GM18861 (cell line): ENCODE results near the gene MTARC2.

Source experiments
- ATAC-seq: cut with Tn5 transposase; IDR thresholded peaks from one replicate; pipeline ENCODE4 v1.9.1; 2021; ENCODE audit not compliant: unreplicated experiment

MTARC2 gene

GRCh38 chr1:220797044-220797443 is 48.9 kb downstream of the MTARC2 start:
- ATAC-seq, result no peak

GRCh38 chr1:220797553-220797952 is 49.4 kb downstream of the MTARC2 start:
- no peak for ATAC-seq

DNA sequence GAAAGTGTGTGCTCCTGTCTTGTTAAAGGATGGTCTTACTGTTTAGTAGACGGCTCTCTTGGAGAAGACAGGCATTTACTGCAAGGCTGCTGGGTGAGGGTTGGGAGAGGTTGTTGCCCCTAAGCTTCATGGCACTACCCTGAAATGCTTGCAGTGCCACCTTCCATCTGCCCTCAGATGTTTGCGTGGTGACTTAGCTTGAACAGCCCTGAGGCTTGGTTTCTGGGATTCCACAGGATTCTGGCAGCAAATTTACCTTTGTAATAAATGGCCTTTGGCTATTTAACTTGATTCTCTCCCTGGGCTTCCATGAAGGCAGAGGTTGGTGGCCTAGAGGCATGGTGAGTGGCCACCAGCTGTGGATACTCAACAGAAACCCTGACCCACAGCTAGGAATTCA is 50.2 kb downstream of the MTARC2 start:
- ATAC-seq, result no peak

DNA sequence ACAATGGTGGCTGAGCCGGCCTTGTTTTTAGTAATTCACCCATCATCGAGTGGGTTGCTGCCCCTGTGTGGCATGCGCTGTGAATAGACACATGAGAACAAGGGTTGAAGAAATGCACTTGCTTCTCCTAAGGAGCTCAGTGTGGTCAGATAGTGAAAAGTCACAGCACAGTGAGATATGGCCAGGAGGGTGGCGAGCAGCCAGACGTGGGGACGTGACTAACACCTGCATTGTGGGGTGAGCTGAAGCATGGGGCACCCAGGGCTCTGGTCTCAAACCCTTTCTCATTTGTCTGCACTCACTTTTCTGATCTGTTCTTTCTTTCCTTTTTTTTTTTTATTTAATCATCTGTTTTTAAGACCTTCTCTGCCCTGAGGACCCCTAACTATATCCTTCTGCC is 52.1 kb downstream of the MTARC2 start:
- ATAC-seq, result no peak

- ATAC-seq, result no peak
Measured at GRCh38 chr1:220803401-220804201, 55.5 kb downstream of the MTARC2 start.

DNA sequence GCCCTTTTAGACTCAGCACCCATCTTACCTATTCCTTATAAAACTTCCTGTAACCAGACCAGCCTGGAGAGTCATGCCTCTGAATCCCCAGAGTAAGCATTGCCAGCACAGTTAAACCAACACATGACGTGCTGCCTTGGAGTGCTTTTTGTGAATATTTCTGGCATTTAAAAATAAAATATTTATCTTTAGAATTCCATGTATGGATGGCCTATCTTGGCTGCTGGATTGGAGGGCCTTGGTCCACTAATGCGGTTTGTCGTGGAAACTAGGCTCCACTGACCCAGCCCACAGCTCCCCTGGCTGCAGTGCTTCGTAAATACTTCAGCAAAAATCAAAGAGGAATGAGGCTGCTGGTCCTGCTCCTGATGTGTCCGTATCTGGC is 56.1 kb downstream of the MTARC2 start:
- ATAC-seq, result no peak

- ATAC-seq, result no peak
Measured at GRCh38 chr1:220806408-220806807, 58.3 kb downstream of the MTARC2 start.

DNA sequence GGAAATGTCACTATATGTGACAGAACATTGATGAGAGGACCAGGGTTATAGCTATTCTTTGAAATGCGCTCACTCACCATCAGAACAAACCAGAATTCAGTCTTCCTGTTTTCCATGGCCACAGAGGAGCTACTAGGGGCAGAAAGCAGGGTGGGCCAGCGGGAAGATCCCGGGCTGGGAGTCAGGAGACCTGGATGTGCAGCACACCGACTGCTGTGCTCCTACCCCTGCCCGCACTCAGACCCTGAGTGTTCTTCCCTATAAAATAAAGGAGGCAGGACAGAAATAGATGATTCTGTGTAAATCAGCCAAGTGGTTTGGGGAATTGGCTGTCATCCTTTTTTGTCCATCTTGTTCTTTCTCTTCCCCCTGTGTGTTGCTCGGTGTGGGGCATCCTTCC is 59.6 kb downstream of the MTARC2 start:
- no peak for ATAC-seq

DNA sequence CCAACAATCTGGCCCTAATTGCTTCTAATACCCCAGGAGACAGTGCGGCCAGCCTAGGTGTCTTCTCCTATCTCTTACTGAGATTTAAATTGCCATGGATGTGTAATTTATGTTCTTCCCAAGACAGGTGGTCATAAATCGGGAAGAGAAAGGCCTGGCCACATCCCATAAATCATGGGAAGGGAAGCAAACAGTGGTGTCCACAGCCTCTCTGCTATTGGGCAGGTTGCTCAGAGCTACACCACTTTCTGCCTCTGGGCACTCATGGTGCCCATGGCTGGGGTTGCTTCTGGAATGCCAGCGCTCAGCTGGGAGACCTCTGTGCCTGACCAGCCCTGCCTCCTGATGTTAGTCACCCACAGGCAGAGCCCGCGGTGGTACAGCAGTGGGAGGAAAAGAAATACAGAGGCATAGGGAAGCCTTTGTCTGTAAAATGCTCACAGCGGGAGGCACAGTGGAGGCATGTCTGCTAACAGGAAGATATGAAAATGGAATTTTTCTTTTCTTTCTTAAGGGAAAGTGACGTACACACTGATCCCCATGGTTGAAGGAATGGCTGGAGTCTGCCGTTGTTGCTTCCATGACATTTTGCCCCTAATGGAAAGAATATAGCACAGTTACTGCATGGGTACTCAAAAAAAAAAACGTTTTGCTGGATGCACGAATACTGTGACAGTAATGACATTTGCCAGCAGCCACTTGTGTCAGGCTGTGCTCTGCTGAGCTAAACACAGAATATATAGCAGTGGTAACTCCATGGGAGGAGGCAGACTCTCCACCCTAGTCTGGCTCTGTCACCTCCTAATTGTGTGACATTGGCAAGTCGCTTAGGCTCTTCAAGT is 60.4 kb downstream of the MTARC2 start:
- ATAC-seq, result no peak

- ATAC-seq, result no peak
Measured at GRCh38 chr1:220809187-220809550, 61.0 kb downstream of the MTARC2 start.

DNA sequence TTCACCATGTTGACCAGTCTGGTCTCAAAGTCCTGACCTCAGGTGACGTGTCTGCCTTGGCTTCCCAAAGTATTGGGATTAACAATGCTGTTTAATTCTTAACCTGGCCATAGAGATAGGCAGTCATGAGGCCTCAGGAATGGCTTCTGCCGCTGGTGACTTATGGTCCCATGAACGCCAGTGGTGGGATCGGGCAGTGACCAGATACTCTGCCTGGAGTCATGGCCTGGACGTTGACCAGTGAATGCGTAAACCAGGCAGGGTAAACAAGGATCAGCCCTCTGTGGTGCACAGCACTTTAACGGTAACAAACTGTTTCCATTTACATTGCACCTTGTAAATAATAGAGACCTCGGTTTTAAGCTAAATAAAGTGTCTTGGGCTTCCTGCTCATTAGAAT is 61.6 kb downstream of the MTARC2 start:
- peak; percentile 12 for ATAC-seq

DNA sequence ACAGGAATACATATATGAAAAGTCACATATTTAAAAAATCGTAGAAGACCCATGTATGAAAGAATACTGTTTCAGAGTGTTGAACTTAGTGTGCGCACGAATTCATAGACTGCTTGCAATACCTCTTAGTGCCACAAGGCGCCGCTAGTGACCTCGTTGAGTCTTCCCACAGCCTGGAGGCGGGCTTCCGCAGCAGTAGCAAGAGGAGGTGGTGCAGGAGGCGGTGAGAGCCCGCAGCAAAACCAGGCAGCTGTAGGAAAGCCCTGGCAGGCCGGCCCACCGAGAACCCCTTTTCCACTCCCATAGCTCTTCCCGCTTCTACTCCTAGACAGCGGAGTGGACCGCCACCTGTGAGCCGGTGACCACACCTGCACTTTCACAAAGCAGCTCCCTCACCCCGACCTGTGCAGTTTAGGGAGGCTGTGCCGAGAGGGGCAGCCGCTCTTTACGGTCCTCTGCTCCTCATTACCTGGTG is 62.1 kb downstream of the MTARC2 start:
- ATAC-seq, result peak; percentile 95

- no peak for ATAC-seq
Measured at GRCh38 chr1:220810963-220811362, 62.8 kb downstream of the MTARC2 start.

- no peak for ATAC-seq
Measured at GRCh38 chr1:220811695-220812094, 63.6 kb downstream of the MTARC2 start.

- ATAC-seq, result no peak
Measured at GRCh38 chr1:220812308-220812707, 64.2 kb downstream of the MTARC2 start.

GRCh38 chr1:220813013-220813412 is 64.9 kb downstream of the MTARC2 start:
- ATAC-seq, result no peak

DNA sequence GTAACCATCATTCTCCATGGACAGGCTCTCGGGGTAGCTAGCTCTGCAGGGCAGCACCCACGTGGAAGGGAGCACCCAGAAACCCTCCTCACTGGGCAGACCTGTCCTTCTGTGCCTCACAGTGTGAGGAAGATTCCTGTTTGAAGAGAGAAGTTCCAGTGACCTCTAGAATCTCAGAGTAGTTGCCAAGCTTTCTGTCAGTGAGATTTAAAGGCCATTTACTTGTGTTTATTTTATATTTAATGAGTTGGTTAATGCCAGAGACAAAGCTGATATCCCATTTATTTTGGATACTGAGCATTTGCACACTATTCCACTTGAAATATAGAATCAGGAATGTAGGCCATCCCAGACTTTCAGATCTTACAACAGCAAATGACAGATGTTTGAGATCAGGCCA is 67.3 kb downstream of the MTARC2 start:
- no peak for ATAC-seq

DNA sequence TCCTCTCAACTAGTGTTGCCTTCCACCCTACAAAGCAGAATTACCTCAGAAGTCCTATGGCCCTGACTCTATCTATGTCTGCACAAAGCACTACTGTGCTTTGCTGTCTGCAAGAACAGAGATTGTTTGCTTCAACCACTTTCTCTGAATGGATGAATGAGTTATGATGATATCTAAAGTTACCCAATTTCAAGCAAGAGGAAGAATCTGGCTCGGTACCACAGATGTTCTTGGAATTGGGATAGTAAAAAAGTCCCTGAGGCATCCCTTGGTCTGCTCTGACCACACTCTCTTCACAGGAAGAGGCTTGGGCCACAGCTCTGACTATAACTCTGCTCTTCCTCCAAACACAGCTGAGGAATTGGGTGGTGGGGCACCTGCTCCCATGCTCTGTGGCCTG is 69.8 kb downstream of the MTARC2 start:
- ATAC-seq, result no peak

DNA sequence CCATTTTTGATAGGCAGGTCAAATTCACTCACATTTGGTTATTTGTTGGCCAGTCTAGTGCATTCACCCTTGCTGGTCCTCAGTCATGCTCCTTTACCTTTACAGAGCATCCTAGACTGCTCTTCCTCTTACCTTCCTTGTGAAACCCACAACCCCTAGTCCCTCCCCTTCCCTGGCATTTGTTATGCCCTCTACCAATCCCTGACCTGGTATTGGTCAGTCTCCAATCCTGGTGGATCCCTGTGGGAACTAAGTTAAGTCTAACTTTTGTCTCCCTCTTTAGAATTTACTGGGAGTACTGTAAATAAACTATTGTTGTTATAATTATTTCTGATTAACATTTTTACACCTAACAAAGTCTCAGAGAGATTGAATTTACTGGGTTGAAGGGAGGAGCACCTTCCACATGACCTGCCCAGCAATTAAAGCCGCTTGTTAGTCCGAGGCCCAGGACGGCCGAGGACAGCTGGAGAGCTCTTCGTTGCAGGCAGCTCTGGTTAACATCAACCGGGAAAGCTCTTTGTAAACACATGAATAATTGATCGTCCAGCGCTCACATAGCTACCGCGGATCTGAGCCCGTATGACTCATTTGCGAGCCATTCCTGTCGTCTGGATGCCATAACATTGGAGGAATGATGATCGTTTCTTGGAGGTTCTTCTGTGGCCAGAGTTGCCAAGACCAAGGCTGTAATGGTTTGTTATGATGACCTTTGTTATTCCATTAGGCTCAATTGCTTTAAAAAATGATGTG is 70.5 kb downstream of the MTARC2 start:
- no peak for ATAC-seq

GRCh38 chr1:220819467-220820026 is 71.4 kb downstream of the MTARC2 start:
- no peak for ATAC-seq
